DOHH2 (cell line): ENCODE data around the gene HDAC4.

Experiments used
- H3F3A ChIP-seq: fragments of 200-600 bp; sonication (generic), shearing (Covaris generic); 2 replicates; pipeline ENCODE4 v1.6.0; 2016; ENCODE audit warnings: antibody characterized with exemption, mild to moderate bottlenecking; ENCODE audit not compliant: control insufficient read depth, insufficient read depth
- H3K27ac ChIP-seq: fragments of 200-600 bp; sonication (generic); 2 replicates; pipeline ENCODE4 v1.5.1; 2014; ENCODE audit warnings: low read depth, mild to moderate bottlenecking, low read length, moderate library complexity
- H3K27me3 ChIP-seq: fragments of 200-600 bp; sonication (generic); 2 replicates; pipeline ENCODE4 v1.6.1; 2014; ENCODE audit warnings: mild to moderate bottlenecking, low read length, mixed read lengths; ENCODE audit not compliant: control insufficient read depth
- H3K36me3 ChIP-seq: fragments of 200-600 bp; sonication (generic); 2 replicates; pipeline ENCODE4 v1.6.1; 2014; ENCODE audit warnings: mild to moderate bottlenecking, low read length, moderate library complexity, mixed read lengths; ENCODE audit not compliant: control insufficient read depth
- H3K4me1 ChIP-seq: fragments of 200-600 bp; sonication (generic); 2 replicates; pipeline ENCODE4 v1.6.1; 2014; ENCODE audit warnings: mild to moderate bottlenecking, low read length, mixed read lengths; ENCODE audit not compliant: control insufficient read depth
- H3K4me2 ChIP-seq: fragments of 200-600 bp; sonication (generic); 2 replicates; pipeline ENCODE4 v1.6.0; 2014; ENCODE audit warnings: mild to moderate bottlenecking, low read length, moderate library complexity
- H3K4me3 ChIP-seq: fragments of 200-600 bp; sonication (generic); 2 replicates; pipeline ENCODE4 v1.5.1; 2014; ENCODE audit warnings: mild to moderate bottlenecking, low read length, mixed read lengths
- H3K79me2 ChIP-seq: fragments of 200-600 bp; sonication (generic); 2 replicates; pipeline ENCODE4 v1.6.1; 2014; ENCODE audit warnings: mild to moderate bottlenecking, low read length, mixed read lengths; ENCODE audit not compliant: control insufficient read depth
- H3K9me2 ChIP-seq: fragments of 200-600 bp; sonication (generic); replicated peaks from 2 replicates; pipeline ENCODE4 v1.6.1; 2014; ENCODE audit warnings: mild to moderate bottlenecking, low read length, mixed read lengths; ENCODE audit not compliant: control insufficient read depth
- H3K9me3 ChIP-seq: fragments of 200-600 bp; sonication (generic); 2 replicates; pipeline ENCODE4 v1.6.1; 2014; ENCODE audit warnings: antibody characterized with exemption, low read length, mixed read lengths; ENCODE audit not compliant: control insufficient read depth, insufficient read depth
- H4K20me1 ChIP-seq: fragments of 200-600 bp; sonication (generic); 2 replicates; pipeline ENCODE4 v1.6.0; 2014; ENCODE audit warnings: low read depth, mild to moderate bottlenecking, antibody characterized with exemption, low read length, moderate library complexity; ENCODE audit not compliant: control insufficient read depth, insufficient read depth
- CTCF ChIP-seq: fragments of 200-600 bp; sonication (generic); IDR thresholded peaks from one replicate; pipeline ENCODE4 v1.5.1; 2014; ENCODE audit warnings: antibody characterized with exemption, mild to moderate bottlenecking, low read depth, low read length; ENCODE audit not compliant: poor library complexity, severe bottlenecking
- EZH2phosphoT487 ChIP-seq: fragments of 200-600 bp; sonication (generic); IDR thresholded peaks from 2 replicates; pipeline ENCODE4 v1.6.1; 2017; ENCODE audit warnings: borderline replicate concordance, mild to moderate bottlenecking, antibody characterized with exemption, low read length, moderate library complexity, mixed read lengths

HDAC4 gene

DNA sequence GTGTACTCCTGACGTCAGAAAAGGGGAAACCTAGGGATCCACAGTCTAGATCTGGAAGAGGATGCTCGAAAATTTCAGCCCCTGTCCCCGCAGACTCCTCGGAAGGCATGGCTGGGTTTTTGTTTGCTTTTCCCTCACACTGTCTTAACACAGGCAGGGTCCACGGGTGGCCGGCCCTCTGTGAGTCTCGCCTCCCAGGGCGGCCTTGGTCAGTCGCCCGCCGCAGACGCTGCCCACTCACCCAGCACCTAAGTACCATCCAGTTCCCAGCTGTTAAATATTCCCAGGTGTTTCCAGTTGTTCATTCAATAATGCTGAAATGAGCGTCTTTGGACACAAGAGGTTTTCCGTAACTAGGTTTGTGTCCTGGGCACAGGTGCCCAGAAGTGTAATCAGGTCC lies 359.8 kb downstream of the HDAC4 start:
- no peaks in the 10 kb centered on the region for H3K4me1 ChIP-seq
- no peak overlapping the region for H3K27ac ChIP-seq
- no peak overlapping the region for H3K4me3 ChIP-seq
- H3K27me3 ChIP-seq, result no peaks in the 10 kb centered on the region
- H4K20me1 ChIP-seq, result no peaks in the 10 kb centered on the region
- no peak overlapping the region for H3K4me2 ChIP-seq
- no peaks in the 10 kb centered on the region for H3K79me2 ChIP-seq
- H3K9me2 ChIP-seq, result no peaks in the 10 kb centered on the region
- no peaks in the 10 kb centered on the region for H3K36me3 ChIP-seq
- no peak for TF ChIP-seq CTCF
- TF ChIP-seq EZH2phosphoT487, result no peak
- H3F3A ChIP-seq, result no peaks in the 10 kb centered on the region
- no peaks in the 10 kb centered on the region for H3K9me3 ChIP-seq

GRCh38 chr2:239040152-239040761 lies 360.6 kb downstream of the HDAC4 start:
- H3K4me3 ChIP-seq, result no peak overlapping the region
- H3K4me2 ChIP-seq, result no peak overlapping the region
- no peaks in the 10 kb centered on the region for H3K4me1 ChIP-seq
- no peaks in the 10 kb centered on the region for H3F3A ChIP-seq
- H3K27me3 ChIP-seq, result no peaks in the 10 kb centered on the region
- TF ChIP-seq CTCF, result no peak
- TF ChIP-seq EZH2phosphoT487, result no peak
- no peaks in the 10 kb centered on the region for H3K9me2 ChIP-seq
- no peaks in the 10 kb centered on the region for H4K20me1 ChIP-seq
- no peaks in the 10 kb centered on the region for H3K79me2 ChIP-seq
- no peak overlapping the region for H3K27ac ChIP-seq
- H3K36me3 ChIP-seq, result no peaks in the 10 kb centered on the region
- H3K9me3 ChIP-seq, result no peaks in the 10 kb centered on the region

- no peaks in the 10 kb centered on the region for H4K20me1 ChIP-seq
- H3K9me3 ChIP-seq, result no peaks in the 10 kb centered on the region
- H3K9me2 ChIP-seq, result no peaks in the 10 kb centered on the region
- H3K4me3 ChIP-seq, result no peak overlapping the region
- no peaks in the 10 kb centered on the region for H3K27me3 ChIP-seq
- H3K36me3 ChIP-seq, result no peaks in the 10 kb centered on the region
- no peak overlapping the region for H3K27ac ChIP-seq
- no peak for TF ChIP-seq EZH2phosphoT487
- TF ChIP-seq CTCF, result no peak
- H3K4me2 ChIP-seq, result no peak overlapping the region
- H3F3A ChIP-seq, result no peaks in the 10 kb centered on the region
- no peaks in the 10 kb centered on the region for H3K4me1 ChIP-seq
- no peaks in the 10 kb centered on the region for H3K79me2 ChIP-seq
Observed at GRCh38 chr2:239039479-239039861, 361.4 kb downstream of the HDAC4 start.
